Measurements from ENCODE around the gene ADGRV1.

DNA sequence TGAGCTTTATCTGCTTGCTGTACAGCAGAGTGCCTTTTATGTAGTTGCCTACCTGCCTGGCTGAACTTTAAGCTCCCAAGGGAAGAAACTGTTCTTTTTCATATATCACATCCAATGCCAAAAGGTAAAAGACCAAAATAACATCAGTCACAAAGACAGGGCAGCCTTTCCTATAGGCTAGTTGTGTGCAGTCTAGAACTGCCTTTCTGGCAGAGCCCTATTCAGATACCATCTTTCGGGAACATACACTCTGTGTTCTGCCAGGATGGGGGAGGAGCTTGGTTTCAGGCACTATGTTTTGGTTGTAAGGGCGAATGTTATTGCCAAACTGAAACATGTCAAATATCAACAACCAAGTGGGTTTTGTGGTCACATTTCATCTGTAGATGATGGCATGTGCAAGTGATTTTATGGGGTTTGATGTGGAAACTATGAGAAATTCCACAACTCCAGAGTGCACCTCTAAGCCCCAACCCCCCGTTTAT is 314.5 kb downstream of the ADGRV1 start:
- no peak for TF ChIP-seq PRDM1 (tag by site-specific recombination; IDR thresholded peaks at IDR 0.05)
- TF ChIP-seq, protein P1, sequence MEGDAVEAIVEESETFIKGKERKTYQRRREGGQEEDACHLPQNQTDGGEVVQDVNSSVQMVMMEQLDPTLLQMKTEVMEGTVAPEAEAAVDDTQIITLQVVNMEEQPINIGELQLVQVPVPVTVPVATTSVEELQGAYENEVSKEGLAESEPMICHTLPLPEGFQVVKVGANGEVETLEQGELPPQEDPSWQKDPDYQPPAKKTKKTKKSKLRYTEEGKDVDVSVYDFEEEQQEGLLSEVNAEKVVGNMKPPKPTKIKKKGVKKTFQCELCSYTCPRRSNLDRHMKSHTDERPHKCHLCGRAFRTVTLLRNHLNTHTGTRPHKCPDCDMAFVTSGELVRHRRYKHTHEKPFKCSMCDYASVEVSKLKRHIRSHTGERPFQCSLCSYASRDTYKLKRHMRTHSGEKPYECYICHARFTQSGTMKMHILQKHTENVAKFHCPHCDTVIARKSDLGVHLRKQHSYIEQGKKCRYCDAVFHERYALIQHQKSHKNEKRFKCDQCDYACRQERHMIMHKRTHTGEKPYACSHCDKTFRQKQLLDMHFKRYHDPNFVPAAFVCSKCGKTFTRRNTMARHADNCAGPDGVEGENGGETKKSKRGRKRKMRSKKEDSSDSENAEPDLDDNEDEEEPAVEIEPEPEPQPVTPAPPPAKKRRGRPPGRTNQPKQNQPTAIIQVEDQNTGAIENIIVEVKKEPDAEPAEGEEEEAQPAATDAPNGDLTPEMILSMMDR (tag by site-specific recombination; IDR thresholded peaks at IDR 0.05): no peak
- TF ChIP-seq MZF1 (tag by site-specific recombination; IDR thresholded peaks at IDR 0.05; ENCODE audit: borderline replicate concordance): no peak
- TF ChIP-seq, protein P2, sequence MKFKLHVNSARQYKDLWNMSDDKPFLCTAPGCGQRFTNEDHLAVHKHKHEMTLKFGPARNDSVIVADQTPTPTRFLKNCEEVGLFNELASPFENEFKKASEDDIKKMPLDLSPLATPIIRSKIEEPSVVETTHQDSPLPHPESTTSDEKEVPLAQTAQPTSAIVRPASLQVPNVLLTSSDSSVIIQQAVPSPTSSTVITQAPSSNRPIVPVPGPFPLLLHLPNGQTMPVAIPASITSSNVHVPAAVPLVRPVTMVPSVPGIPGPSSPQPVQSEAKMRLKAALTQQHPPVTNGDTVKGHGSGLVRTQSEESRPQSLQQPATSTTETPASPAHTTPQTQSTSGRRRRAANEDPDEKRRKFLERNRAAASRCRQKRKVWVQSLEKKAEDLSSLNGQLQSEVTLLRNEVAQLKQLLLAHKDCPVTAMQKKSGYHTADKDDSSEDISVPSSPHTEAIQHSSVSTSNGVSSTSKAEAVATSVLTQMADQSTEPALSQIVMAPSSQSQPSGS (tag by site-specific recombination; IDR thresholded peaks at IDR 0.05; ENCODE audit: low read depth): no peak
- no peak for TF ChIP-seq GLIS2 (tag by site-specific recombination; IDR thresholded peaks at IDR 0.05)
- TF ChIP-seq ZNF707 (tag by site-specific recombination; IDR thresholded peaks at IDR 0.05): no peak
- no peak for TF ChIP-seq ZNF791 (tag by site-specific recombination; IDR thresholded peaks at IDR 0.05)
- TF ChIP-seq MYNN (tag by site-specific recombination; IDR thresholded peaks at IDR 0.05; ENCODE audit: borderline replicate concordance): no peak
- no peak for TF ChIP-seq SETDB1 (IDR thresholded peaks at IDR 0.05; ENCODE audit: insufficient read length, low read length)
- no peak for TF ChIP-seq ZNF302 (tag by site-specific recombination; IDR thresholded peaks at IDR 0.05; ENCODE audit: low read depth)
- TF ChIP-seq ZSCAN30 (tag by site-specific recombination; IDR thresholded peaks at IDR 0.05): no peak
- TF ChIP-seq ZEB2 (tag by site-specific recombination; IDR thresholded peaks at IDR 0.05): no peak
